HG02884 (cell line): Measurements from ENCODE around the gene NELFCD.
"Not testable (repeated sequence)": the region's sequence is repeated elsewhere in the genome, so short reads cannot be mapped to it uniquely, and the experiment has no call there.

Experiments
- ATAC-seq: cut with Tn5 transposase; IDR thresholded peaks from one replicate; pipeline ENCODE4 v1.9.1; 2021; ENCODE audit warnings: mild to moderate bottlenecking, moderate library complexity; ENCODE audit not compliant: unreplicated experiment

The NELFCD gene

GRCh38 chr20:59007665-59008511 is 26.8 kb downstream of the NELFCD start:
- peak; percentile 41 for ATAC-seq

DNA sequence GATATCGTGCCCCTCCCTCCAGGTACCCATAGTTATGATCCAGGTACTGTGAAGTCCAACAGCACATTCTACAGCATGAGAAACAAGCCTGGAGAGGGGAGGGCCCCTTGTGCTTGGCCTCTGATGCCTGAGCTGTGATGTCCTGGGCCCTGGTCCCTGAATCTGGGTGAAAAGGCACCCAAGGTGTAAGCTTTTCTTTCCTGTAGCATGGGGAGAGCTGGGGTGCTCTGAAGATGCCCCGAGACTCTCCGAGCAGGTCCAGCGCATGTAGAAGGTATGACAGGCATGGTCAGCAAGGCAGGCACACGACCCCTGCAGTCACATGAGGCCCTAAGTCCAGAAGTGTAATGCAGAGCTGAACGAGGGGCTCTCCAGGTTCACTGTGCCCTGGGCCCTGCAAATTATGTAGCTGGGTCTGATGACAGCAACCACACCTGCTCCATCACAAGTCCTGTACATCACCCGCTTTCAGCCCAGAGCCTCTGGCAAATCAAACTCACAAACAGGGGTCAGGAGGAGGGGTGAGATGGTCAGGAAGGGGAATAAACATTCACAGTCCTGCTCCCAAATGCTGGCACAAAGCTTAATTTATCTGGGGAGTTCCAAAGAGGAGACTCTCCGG is 27.8 kb downstream of the NELFCD start:
- no peak for ATAC-seq

GRCh38 chr20:59010321-59010994 is 29.4 kb downstream of the NELFCD start:
- no peak for ATAC-seq

- ATAC-seq, result no peak
Observed at GRCh38 chr20:59010995-59011873, 30.2 kb downstream of the NELFCD start.

DNA sequence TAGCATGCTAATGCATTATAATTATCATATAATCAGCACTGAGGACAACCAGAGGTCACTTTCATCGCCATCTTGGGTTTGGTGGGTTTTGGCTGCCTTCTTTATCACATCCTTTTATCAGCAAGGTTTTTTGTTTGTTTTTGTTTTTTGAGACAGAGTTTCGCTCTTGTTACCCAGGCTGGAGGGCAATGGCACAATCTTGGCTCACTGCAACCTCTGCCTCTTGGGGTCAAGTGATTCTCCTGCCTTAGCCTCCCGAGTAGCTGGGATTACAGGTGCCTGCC is 30.8 kb downstream of the NELFCD start:
- not testable (repeated sequence) for ATAC-seq

DNA sequence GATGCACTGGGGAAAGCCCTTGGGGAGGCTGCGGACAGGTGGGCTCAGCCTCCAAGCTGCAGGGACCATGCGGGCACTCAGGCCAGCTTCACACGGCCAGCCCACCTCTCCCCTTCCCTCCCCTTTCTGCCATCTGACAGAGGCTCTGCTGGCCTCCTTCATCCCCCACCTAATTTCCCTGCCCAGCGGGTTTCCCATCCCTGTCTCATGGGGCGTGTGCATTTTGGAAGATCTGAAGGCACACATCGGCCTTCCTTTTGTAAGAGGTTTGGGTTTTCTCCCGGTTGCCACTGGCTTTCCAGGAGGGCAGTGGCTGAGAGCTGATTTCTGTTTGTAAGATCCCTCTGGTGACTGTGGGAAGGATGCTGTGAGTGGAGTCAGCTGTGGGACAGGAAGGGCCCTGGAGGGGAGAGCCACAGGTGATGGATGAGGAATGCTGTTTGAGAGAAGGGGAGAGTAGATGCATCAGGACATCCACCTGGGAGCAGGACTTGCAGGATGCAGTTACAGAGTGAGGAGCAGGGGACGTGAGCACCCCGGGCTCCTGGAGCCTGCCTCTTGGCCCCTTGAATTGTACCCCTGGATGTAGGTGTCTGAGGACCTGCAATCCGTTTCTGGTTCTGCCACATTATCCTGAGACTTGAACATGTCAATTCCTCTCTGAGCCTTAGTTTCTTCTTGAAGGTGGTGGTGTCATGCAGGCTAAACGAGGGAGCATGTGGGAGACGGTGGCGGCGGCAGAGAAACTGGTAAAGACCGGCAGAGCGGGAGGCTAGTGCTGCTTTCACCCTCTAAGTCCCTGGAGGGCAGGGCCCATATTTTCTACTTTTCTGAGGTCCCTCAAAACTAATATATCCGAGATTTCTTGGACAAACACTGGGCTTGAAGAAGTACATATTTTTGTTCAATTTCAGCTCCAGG is 32.2 kb downstream of the NELFCD start:
- no peak for ATAC-seq

DNA sequence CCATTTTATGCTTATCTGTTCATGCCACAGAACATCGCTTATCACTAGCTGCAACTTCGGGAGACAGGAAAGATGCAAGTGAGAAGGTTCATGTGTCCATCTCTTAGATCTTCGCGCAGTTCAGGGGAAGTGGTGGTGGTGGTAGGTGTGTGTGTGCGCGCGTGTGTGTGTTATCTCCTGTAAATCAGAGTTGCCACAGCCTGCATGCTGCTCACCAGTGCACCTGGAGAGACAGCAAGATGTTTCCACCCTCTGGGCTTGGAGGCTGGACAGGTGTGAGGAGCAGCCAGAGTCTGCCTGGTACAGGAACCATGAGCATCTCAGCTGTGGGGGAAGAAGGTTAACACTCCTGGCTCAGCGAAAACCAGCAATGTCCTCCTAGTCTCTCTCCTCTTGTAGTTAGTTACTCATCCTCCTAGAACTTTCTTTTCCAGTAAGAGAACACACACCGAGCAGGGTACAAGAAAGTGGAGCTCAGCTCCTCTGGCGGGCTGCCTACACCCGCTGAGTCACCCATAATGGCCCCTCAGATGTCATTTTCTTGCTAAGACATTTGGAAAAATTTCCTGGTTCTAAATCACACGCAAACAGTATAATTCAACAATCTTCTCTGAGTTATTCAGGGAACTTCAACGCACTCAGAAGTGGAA is 33.0 kb downstream of the NELFCD start:
- no peak for ATAC-seq

- no peak for ATAC-seq
Observed at GRCh38 chr20:59014680-59015389, 33.8 kb downstream of the NELFCD start.

DNA sequence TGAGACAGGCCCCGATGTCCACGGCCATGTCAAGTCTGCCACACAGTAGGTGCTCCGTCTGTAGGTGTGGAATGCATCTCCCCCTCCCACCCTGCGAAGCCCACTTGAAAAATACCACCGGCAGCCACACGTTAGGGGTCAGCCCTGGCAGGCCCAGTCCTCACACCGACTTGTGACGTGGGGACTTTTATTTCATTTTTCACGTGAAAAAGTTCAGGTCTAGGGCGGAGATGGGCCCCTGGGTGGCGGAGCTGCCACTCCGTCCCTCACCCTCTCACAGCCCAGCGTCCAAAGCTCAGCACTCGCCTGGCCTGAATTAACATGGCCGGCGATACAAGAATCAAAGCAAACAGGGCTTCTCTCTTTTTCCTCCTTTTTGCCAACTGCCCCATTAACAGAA is 34.4 kb downstream of the NELFCD start:
- no peak for ATAC-seq

- no peak for ATAC-seq
Observed at GRCh38 chr20:59015812-59016711, 35.0 kb downstream of the NELFCD start.

- no peak for ATAC-seq
Observed at GRCh38 chr20:59016795-59017492, 35.9 kb downstream of the NELFCD start.

DNA sequence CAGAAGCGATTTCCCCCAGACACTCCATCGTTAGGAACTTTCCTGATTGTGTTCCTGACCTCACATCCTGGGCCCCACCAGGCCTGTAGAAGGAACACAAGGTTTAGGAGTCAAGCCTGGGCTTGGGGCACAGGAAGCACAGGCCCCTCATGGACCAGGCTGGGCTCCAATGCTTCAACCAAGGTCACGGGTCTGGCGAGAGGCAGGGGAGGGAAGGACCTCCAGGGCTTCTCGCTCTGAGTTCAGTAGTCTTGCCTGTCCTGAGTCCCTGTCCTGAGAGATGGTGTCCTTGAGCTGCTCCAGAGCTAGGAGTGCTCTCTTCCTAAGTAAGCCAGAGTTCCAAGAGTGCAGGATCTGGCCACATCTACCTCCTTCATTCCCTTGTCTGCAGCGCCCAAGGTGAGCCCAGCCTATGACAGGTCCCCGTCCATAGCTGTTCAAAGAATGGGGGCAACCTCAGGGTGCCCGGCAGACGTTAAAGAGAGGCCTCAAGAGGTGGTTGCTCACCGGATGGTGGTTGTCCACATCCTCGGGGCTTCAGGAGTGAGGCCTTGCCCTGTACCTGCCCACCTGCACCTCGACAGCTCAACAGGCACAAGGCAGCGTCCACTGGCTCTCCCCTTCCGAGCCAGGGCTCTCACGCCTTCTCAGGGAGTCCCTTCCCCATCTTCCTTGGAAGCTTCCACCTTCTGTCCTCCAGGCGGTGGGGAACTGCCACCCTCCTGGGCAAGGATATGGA is 36.6 kb downstream of the NELFCD start:
- no peak for ATAC-seq

DNA sequence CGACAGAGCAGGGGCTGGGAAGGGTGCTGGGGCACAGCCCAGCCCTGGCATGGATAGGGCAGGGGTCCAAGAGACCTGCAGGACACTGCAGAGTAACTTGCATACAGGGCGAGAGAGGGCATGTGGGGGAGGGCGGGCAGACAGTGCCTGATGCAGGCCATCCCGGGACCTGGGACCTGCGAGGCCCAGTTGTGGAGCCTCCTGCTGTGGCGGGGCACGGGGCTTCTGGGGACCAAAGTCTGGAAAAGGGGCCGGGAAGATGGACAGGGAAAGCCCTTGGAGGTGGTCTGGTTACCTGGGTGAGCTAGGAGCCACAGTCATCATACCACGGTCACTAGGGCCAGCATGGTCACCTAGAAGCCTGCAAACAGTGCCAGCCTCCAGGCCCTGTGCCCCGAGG is 37.8 kb downstream of the NELFCD start:
- no peak for ATAC-seq

GRCh38 chr20:59019217-59019616 is 38.2 kb downstream of the NELFCD start, which contains the start of gene TUBB1:
Gene TUBB1, plus strand, starts transcription at chr20:59019429. Its CDS starts 94 bp downstream, at chr20:59019523.
- no peak for ATAC-seq

DNA sequence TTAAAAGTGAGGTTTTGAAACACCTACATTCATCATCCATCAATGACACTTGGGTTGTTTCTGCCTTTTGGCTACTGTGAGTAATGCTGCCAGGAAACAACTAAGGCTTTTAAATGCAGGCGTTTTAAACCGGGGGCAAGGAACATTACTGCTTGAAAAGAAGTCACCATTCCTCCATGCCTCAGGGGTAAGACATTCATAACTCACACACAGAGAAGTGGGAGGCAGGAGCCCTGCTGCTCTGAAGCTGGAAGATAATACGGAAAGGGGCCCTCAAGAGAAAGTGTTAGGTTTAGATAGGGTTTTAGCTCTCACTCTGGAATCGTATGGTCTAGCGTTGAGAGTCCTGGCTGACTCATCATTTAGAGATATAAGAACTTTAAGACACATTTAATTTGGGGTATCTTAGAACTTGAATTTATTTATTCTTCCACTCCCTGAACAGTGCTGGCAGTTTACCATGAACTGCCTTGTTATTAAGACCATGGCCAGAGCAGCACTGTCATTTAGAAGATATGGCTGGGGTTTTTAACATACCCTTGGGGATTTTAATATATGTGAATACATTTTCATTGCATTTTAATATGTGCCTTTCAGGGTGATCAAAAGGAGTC is 40.0 kb downstream of the NELFCD start:
- ATAC-seq, result no peak

- no peak for ATAC-seq
Observed at GRCh38 chr20:59022754-59023153, 41.7 kb downstream of the NELFCD start.
